GM18505 (cell line): ENCODE data around the gene WNK2.
"Not testable (repeated sequence)": the region's sequence is repeated elsewhere in the genome, so short reads cannot be mapped to it uniquely, and the experiment has no call there.

ENCODE experiments used
- ATAC-seq: cut with Tn5 transposase; IDR thresholded peaks from one replicate; pipeline ENCODE4 v1.9.1; 2021; ENCODE audit not compliant: unreplicated experiment
- POLR2A ChIP-seq: IDR thresholded peaks from 4 replicates; pipeline ENCODE4 v1.6.1; 2011; ENCODE audit warnings: borderline replicate concordance; ENCODE audit not compliant: insufficient read depth, insufficient read length; ENCODE audit errors: extremely low read depth

WNK2 gene

GRCh38 chr9:93309889-93310425 lies 126.0 kb downstream of the WNK2 start:
- TF ChIP-seq POLR2A: no peak
- no peak for ATAC-seq

GRCh38 chr9:93315118-93315517 lies 131.2 kb downstream of the WNK2 start:
- no peak for TF ChIP-seq POLR2A
- ATAC-seq: no peak

GRCh38 chr9:93315960-93316359 lies 132.0 kb downstream of the WNK2 start:
- no peak for TF ChIP-seq POLR2A
- ATAC-seq: no peak

- TF ChIP-seq POLR2A: no peak
- ATAC-seq: no peak
These were observed 133.0 kb downstream of the WNK2 start for GRCh38 chr9:93316726-93317494.

GRCh38 chr9:93317495-93318094 lies 133.7 kb downstream of the WNK2 start:
- ATAC-seq: no peak
- no peak for TF ChIP-seq POLR2A

- no peak for TF ChIP-seq POLR2A
- no peak for ATAC-seq
These were observed 134.5 kb downstream of the WNK2 start for GRCh38 chr9:93318480-93318879.

- no peak for TF ChIP-seq POLR2A
- no peak for ATAC-seq
These were observed 135.5 kb downstream of the WNK2 start for GRCh38 chr9:93319301-93319991.

- no peak for ATAC-seq
- no peak for TF ChIP-seq POLR2A
These were observed 136.1 kb downstream of the WNK2 start for GRCh38 chr9:93319992-93320500.

- TF ChIP-seq POLR2A: no peak
- no peak for ATAC-seq
These were observed 136.8 kb downstream of the WNK2 start for GRCh38 chr9:93320591-93321219.

GRCh38 chr9:93321220-93321610 lies 137.3 kb downstream of the WNK2 start:
- ATAC-seq: no peak
- no peak for TF ChIP-seq POLR2A

GRCh38 chr9:93323446-93323954 lies 139.6 kb downstream of the WNK2 start:
- ATAC-seq: not testable (repeated sequence)

- ATAC-seq: no peak
- no peak for TF ChIP-seq POLR2A
These were observed 140.4 kb downstream of the WNK2 start for GRCh38 chr9:93324191-93324834.

GRCh38 chr9:93325307-93326035 lies 141.5 kb downstream of the WNK2 start:
- no peak for ATAC-seq
- no peak for TF ChIP-seq POLR2A

- TF ChIP-seq POLR2A: no peak
- ATAC-seq: no peak
These were observed 142.1 kb downstream of the WNK2 start for GRCh38 chr9:93326056-93326455.
